OCI-LY1 (cell line): Measurements from ENCODE around the gene NMNAT1.

Source experiments
- EZH2 ChIP-seq: fragments of 200-600 bp; sonication (generic), shearing (Covaris generic); IDR thresholded peaks from 2 replicates; pipeline ENCODE4 v1.8.0; 2017; ENCODE audit warnings: borderline replicate concordance, mixed run types, mild to moderate bottlenecking, antibody characterized with exemption, low read length, moderate library complexity, mixed read lengths
- TF ChIP-seq, protein P1 (sequence below): fragments of 200-600 bp; sonication (generic), shearing (Covaris generic); IDR thresholded peaks from 2 replicates; pipeline ENCODE4 v1.5.1; 2017; ENCODE audit warnings: mild to moderate bottlenecking, antibody characterized with exemption, low read length, moderate library complexity, mixed read lengths

DNA sequence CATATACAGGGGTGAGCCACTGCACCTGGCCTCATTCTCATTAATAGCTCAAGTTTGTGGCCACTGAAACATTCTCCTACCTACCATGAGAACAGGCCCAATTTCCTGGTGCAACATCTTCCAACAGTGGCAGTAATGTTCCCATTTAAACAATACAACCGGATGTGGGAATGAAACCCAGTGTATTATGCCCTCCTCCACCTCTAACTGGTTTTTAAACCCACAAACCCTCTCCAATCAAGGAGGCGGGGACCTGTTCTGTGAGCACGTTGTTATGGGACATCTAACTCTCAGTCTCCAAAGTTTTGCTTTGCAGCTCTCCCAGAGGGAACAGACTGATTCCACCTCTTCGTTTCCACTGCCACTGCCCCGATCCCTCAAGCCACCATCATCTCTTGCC lies 35.8 kb upstream of the NMNAT1 start:
- TF ChIP-seq, protein P1, sequence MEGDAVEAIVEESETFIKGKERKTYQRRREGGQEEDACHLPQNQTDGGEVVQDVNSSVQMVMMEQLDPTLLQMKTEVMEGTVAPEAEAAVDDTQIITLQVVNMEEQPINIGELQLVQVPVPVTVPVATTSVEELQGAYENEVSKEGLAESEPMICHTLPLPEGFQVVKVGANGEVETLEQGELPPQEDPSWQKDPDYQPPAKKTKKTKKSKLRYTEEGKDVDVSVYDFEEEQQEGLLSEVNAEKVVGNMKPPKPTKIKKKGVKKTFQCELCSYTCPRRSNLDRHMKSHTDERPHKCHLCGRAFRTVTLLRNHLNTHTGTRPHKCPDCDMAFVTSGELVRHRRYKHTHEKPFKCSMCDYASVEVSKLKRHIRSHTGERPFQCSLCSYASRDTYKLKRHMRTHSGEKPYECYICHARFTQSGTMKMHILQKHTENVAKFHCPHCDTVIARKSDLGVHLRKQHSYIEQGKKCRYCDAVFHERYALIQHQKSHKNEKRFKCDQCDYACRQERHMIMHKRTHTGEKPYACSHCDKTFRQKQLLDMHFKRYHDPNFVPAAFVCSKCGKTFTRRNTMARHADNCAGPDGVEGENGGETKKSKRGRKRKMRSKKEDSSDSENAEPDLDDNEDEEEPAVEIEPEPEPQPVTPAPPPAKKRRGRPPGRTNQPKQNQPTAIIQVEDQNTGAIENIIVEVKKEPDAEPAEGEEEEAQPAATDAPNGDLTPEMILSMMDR: no peak
- TF ChIP-seq EZH2: no peak
